Activated T-helper 2 cell treated with anti-CD3 and anti-CD28 coated beads, Interferon-gamma antibody, Interleukin-2, Interleukin-4, amounts not matched to agents 10 μg/mL and 5 μg/mL and 100 μg/mL, durations not matched to agents 14 hours and 24 hours and 36 hours (primary cell): Measurements from ENCODE around the gene NCOA3. TPM values are rescaled to one million over a fixed set of nuclear protein-coding genes. Genes with fewer than 3 reads are reported as not detected.

Source experiments
- DNase-seq: peaks from one replicate; pipeline ENCODE4 v3.0.0; 2021; ENCODE audit warnings: low spot score
- H3K27ac Mint-ChIP-seq: one replicate; pipeline ENCODE4 v1.8.0; 2021; ENCODE audit warnings: mixed read lengths
- H3K27me3 Mint-ChIP-seq: one replicate; pipeline ENCODE4 v1.8.0; 2021; ENCODE audit warnings: low read depth, mixed read lengths
- H3K36me3 Mint-ChIP-seq: one replicate; pipeline ENCODE4 v1.8.0; 2021; ENCODE audit warnings: low read depth, mixed read lengths
- H3K4me1 Mint-ChIP-seq: one replicate; pipeline ENCODE4 v1.8.0; 2021; ENCODE audit warnings: low read depth, mixed read lengths
- H3K4me3 Mint-ChIP-seq: one replicate; pipeline ENCODE4 v1.8.0; 2021; ENCODE audit warnings: low read depth, mild to moderate bottlenecking, moderate library complexity, mixed read lengths
- H3K9me3 Mint-ChIP-seq: one replicate; pipeline ENCODE4 v1.8.0; 2021; ENCODE audit warnings: mixed read lengths
- intact Hi-C: fragments of 100-400 bp; cut with micrococcal nuclease; formaldehyde crosslinking; loops from one replicate; pipeline ENCODE4 v1.15.1; 2023
- total RNA-seq: library from RNA; stranded (reverse); gene quantifications from 2 replicates; pipeline ENCODE4 v1.2.3, GENCODE V29; 2022

NCOA3 gene
- total RNA-seq, 1 donor from 2014 or later, result 119 TPM

GRCh38 chr20:47660602-47660905 is 158.9 kb downstream of the NCOA3 start:
- no peak for DNase-seq
- intact Hi-C loops, result loop anchor here (5.0 kb wide), 1 partner anchor 962 kb away; no protein-coding TSS in a partner anchor
- Mint-ChIP-seq H3K27me3 (no peaks in the 10 kb centered on the region), H3K4me1 (peaks cover 13% of the 10 kb centered on the region), H3K27ac (no peak overlapping the region), H3K9me3 (no peaks in the 10 kb centered on the region), H3K36me3 (peaks cover 45% of the 10 kb centered on the region), H3K4me3 (no peak overlapping the region)

DNA sequence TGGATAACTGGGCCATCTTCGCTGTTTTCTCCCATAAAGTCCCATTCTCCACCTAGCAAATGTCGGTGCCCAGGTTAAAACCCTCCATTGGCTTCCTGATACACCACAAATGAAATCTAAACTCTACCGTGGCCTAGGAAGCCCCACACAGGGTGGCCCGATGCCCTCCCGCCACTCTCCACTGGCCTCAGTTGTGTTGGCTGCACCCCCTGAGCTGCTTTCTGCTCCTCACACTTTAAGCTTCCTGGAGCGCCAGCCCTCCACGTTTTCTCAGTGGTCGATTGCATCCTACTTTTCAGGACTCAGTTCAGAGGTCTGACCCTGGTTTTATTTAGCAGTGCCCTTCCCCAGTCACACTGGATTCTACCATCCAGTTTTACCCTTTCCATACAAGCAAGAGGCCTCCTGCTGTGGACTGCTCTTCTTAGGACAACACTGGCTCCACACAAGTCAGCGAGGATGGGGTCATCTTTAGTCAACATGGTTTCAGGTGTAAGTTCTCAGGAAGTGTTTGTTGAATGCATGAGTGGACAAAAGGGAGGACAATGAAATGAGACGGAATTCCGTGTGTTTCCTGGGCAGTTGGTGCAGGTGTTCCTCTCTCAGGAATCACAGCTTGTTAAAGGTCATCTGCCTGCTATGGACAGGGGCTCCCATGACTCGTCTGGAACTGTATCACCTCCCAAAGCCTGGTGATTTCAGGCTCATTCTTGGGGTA is 159.5 kb downstream of the NCOA3 start:
- Mint-ChIP-seq H3K4me1 (peaks cover 13% of the 10 kb centered on the region), H3K27me3 (no peaks in the 10 kb centered on the region), H3K9me3 (no peaks in the 10 kb centered on the region), H3K36me3 (peaks cover 41% of the 10 kb centered on the region), H3K27ac (no peak overlapping the region), H3K4me3 (no peak overlapping the region)
- DNase-seq, result no peak
- intact Hi-C loops, result loop anchor here (5.0 kb wide), 1 partner anchor 961 kb away; no protein-coding TSS in a partner anchor

DNA sequence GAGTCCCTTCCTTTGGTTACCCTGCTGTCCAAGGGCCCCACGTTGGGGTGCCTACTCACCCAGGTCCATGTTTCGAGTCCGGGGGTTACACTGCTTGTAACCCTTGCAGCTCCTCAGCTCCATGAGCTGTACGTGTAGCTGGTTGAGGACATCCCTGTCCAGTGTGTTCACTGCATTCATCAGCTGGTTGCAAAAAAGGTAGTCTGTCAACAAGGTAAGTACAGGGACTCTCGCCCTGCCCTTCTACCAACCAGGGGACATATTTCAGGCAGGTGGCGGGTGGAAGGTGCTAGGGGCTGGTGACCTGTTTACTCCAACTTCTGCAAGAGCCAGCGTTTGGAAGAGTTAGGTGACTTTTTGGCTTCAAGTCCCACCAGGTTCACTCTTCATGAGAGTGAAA is 160.0 kb downstream of the NCOA3 start:
- Mint-ChIP-seq H3K4me3 (no peak overlapping the region), H3K9me3 (no peaks in the 10 kb centered on the region), H3K27ac (no peak overlapping the region), H3K27me3 (no peaks in the 10 kb centered on the region), H3K36me3 (peaks cover 35% of the 10 kb centered on the region), H3K4me1 (peaks cover 13% of the 10 kb centered on the region)
- intact Hi-C loops, result loop anchor here (5.0 kb wide), 1 partner anchor 961 kb away; no protein-coding TSS in a partner anchor
- DNase-seq, result no peak

GRCh38 chr20:47662483-47663353 is 161.0 kb downstream of the NCOA3 start:
- DNase-seq, result no peak
- H3K27ac Mint-ChIP-seq, result no peak overlapping the region
- intact Hi-C loops, result loop anchor here (5.0 kb wide), 1 partner anchor 960 kb away; no protein-coding TSS in a partner anchor
- no peaks in the 10 kb centered on the region for H3K27me3 Mint-ChIP-seq
- H3K36me3 Mint-ChIP-seq, result peaks cover 27% of the 10 kb centered on the region
- no peaks in the 10 kb centered on the region for H3K9me3 Mint-ChIP-seq
- no peak overlapping the region for H3K4me3 Mint-ChIP-seq
- peaks cover 13% of the 10 kb centered on the region for H3K4me1 Mint-ChIP-seq

GRCh38 chr20:47663354-47664067 is 161.8 kb downstream of the NCOA3 start:
- Mint-ChIP-seq H3K9me3 (no peaks in the 10 kb centered on the region), H3K27ac (peak overlapping the region; percentile 11), H3K4me1 (peaks cover 13% of the 10 kb centered on the region), H3K36me3 (peaks cover 20% of the 10 kb centered on the region), H3K4me3 (no peak overlapping the region), H3K27me3 (no peaks in the 10 kb centered on the region)
- DNase-seq, result peak; percentile 64
- intact Hi-C loops, result loop anchor here (5.0 kb wide), 1 partner anchor 959 kb away; no protein-coding TSS in a partner anchor

GRCh38 chr20:47664068-47664437 is 162.4 kb downstream of the NCOA3 start:
- no peaks in the 10 kb centered on the region for H3K27me3 Mint-ChIP-seq
- peaks cover 13% of the 10 kb centered on the region for H3K4me1 Mint-ChIP-seq
- DNase-seq, result no peak
- intact Hi-C loops, result loop anchor here (5.0 kb wide), 1 partner anchor 958 kb away; no protein-coding TSS in a partner anchor
- H3K36me3 Mint-ChIP-seq, result peaks cover 19% of the 10 kb centered on the region
- H3K9me3 Mint-ChIP-seq, result no peaks in the 10 kb centered on the region
- H3K4me3 Mint-ChIP-seq, result no peak overlapping the region
- peak overlapping the region; percentile 11 for H3K27ac Mint-ChIP-seq

DNA sequence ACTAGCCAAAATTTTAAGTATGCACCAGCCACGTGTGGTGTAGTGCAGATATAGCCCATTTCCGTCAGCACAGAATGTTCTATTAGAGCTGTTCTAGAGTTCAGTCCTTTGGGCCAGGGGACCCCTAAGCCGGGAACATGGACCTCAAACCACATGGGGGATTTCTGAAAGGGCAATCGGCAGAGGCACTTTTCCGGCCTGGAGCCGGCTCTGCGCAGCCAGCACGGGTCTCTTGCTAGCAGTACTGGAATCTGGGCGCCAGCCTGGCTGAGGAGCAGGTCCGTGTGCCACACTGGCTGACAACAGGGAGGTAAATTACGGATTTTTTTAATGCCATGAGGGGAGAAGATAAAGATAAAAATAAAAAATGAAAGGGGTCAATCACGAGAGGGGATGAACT is 163.1 kb downstream of the NCOA3 start:
- DNase-seq, result no peak
- Mint-ChIP-seq H3K4me1 (peaks cover 8% of the 10 kb centered on the region), H3K27me3 (no peaks in the 10 kb centered on the region), H3K9me3 (no peaks in the 10 kb centered on the region), H3K27ac (no peak overlapping the region), H3K4me3 (no peak overlapping the region), H3K36me3 (peaks cover 15% of the 10 kb centered on the region)
- intact Hi-C loops, result loop anchor here (5.0 kb wide), 1 partner anchor 958 kb away; no protein-coding TSS in a partner anchor

DNA sequence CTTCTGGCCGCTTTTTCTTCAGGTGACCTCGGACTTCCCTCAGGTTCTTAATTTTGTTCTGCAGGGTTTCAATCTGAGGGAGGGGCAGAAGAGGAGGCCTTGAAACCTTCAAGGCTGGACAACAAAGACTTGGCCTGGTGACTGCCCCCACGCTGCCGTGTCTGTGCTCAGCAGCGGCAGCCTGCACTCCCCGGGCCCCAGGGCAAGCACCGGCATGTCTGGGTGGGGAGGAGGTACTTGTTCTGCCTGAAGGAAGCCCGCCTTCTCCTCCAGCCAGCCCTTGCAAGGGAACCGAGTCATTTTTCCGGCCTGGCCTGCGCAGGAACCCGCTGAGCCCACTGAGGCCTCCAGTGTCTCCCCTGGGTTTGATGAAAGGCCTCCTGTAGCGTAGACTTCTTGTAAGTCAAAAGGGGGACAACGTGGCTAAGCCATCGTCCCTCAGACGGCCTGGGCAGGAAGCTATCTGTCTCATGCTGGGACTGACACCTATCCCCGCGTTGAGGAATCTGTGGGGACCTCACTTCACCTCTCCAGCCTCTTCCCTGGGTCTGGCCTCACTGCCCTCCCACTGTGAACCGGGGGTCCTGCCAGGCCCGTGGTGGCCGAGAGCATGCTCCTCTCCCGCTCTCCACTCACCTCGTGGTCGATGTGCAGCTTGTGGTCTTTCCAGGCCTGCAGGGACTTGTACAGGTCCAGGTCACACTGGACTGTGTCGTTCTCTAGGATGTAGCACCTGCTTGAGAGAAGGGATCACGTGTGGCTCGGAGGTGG is 163.7 kb downstream of the NCOA3 start:
- intact Hi-C loops, result no loop called here
- no peak for DNase-seq
- H3K36me3 Mint-ChIP-seq, result peaks cover 9% of the 10 kb centered on the region
- H3K27me3 Mint-ChIP-seq, result no peaks in the 10 kb centered on the region
- peaks cover 7% of the 10 kb centered on the region for H3K4me1 Mint-ChIP-seq
- no peak overlapping the region for H3K27ac Mint-ChIP-seq
- no peaks in the 10 kb centered on the region for H3K9me3 Mint-ChIP-seq
- H3K4me3 Mint-ChIP-seq, result no peak overlapping the region

- Mint-ChIP-seq H3K9me3 (no peaks in the 10 kb centered on the region), H3K36me3 (peaks cover 1% of the 10 kb centered on the region), H3K27me3 (no peaks in the 10 kb centered on the region), H3K4me3 (no peak overlapping the region), H3K4me1 (peaks cover 4% of the 10 kb centered on the region), H3K27ac (no peak overlapping the region)
- intact Hi-C loops, result no loop called here
- DNase-seq, result no peak
These were observed 164.6 kb downstream of the NCOA3 start for GRCh38 chr20:47666304-47666703.

GRCh38 chr20:47667086-47667485 is 165.4 kb downstream of the NCOA3 start:
- Mint-ChIP-seq H3K4me3 (no peak overlapping the region), H3K9me3 (no peaks in the 10 kb centered on the region), H3K27ac (no peak overlapping the region), H3K4me1 (peaks cover 4% of the 10 kb centered on the region), H3K36me3 (no peaks in the 10 kb centered on the region), H3K27me3 (no peaks in the 10 kb centered on the region)
- intact Hi-C loops, result no loop called here
- no peak for DNase-seq

- intact Hi-C loops, result no loop called here
- Mint-ChIP-seq H3K36me3 (no peaks in the 10 kb centered on the region), H3K4me3 (no peak overlapping the region), H3K27ac (no peak overlapping the region), H3K27me3 (no peaks in the 10 kb centered on the region), H3K9me3 (no peaks in the 10 kb centered on the region), H3K4me1 (peaks cover 4% of the 10 kb centered on the region)
- DNase-seq, result no peak
These were observed 166.0 kb downstream of the NCOA3 start for GRCh38 chr20:47667531-47668312.
